Left kidney (tissue), 2 donors: ENCODE results near the gene PIK3CD. TPM values are rescaled to one million over a fixed set of nuclear protein-coding genes. Genes with fewer than 3 reads are reported as not detected.
"Not testable (repeated sequence)": the region's sequence is repeated elsewhere in the genome, so short reads cannot be mapped to it uniquely, and the experiment has no call there.

Source experiments
- DNase-seq: peaks from one replicate; pipeline ENCODE4 v3.0.0-alpha.2; 2013
- polyA plus RNA-seq: library from polyadenylated mRNA; unstranded; fragments of 120-200 nt; gene quantifications from one replicate; pipeline ENCODE4 v1.2.1, GENCODE V29; 2013; ENCODE audit not compliant: insufficient read length

The PIK3CD gene
- polyA plus RNA-seq, 1 donor = 7.0 TPM

DNA sequence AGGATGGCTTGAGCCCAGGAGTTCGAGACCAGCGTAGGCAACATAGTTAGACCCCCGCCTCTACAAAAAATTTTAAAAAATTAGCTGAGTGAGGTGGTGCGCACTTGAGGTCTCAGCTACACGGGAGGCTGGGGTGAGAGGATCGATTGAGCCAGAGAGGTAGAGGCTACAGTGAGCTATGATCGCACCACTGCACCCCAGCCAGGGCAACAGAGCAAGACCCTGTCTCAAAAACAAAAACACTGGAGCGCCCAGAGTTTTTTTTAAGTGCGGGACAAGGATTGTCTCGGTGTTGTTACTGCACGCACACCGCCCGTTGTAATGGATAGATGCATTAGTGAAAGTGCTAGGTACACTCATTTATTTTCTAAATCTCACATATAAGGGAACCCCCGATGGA lies 37.1 kb downstream of the PIK3CD start:
- no peak for DNase-seq

DNA sequence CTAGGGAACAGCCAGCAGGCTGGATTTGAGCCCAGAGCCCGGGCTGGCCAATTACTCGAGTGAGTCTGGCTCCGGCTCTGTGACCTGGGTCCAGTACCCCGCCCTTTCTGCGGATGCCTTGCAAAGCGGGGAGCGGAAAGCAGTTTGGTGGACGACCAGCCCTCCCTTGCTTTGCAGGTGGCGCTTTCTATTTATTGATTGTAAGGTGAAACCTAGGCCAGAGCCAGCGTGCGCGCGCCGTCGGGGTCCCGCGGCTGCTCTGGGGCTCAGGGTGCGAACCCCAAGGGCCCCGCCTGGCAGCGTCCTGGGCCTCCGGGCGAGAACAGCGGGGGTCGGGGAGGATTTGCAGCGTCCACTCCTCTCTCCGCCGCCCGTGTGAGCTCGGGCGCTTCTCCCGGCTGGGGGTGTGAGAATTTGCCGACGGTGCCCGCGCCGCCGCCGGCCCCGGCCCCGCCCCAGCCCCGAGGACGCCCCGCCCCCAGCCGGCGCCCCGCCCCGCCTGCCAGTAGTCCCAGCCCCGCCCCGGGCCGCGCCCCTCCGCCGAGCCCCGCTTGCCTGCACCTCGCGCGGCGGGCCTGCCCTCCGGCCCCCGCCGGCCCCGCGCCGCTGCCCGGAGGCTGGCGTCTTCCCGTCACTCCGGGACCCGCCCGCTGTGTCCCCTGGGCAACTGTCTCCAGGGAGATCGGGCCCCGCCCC lies 37.6 kb downstream of the PIK3CD start:
- DNase-seq = peak; percentile 53

DNA sequence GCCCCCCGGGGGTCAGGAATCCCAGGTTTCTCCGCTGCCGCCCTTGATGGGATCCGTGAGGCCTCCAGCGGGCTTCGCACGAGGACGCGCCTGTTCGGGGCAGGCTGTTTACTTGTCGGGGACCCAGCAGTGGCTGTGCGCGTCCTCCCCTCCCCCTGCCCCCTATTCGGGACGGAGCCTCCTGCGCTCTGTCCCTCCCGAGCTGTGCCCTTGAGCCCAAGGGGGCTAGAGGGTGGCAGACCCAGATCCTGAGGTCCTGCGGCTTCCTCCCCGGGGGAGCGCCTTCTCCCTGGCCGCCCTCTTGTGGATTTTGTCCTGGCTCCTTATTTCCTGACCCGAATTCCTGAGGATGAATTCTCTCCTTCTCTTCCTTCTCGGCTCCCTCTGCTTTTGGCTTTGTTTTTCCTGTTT lies 38.4 kb downstream of the PIK3CD start:
- no peak for DNase-seq

DNA sequence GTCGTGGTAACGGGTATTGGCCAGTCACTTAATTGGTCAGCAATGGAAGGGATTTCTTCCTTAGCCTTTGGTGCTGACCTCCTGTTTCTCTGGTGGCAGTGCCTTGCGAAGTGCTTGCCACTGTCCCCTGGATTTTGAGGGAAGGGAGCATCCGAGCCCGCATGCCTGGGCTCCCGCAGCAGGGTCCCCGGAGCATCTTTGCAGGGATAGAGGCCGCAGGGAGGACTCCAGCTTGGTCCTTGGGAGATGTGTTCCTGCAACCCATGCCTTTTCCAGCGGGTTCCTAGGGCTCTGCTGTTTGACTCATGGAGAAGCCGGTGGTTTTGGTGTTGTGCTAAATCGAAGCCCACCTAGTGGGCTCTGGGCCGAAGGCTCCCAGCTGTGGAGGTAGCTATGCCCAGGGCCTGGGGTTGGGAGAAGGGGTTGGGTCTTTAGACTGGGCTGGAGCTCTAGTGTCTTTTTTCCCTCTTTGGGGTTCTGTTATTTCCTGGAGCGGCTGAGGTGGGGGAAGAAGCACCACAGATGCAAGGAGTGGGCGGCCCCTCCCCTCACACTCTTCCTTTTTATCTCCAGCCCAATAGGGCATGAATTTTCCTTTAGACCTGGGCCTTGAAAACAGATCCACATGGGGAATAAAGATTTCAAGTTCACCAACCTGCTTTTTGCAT lies 39.0 kb downstream of the PIK3CD start:
- DNase-seq = no peak

GRCh38 chr1:9691108-9691445 lies 39.5 kb downstream of the PIK3CD start:
- DNase-seq = no peak

DNA sequence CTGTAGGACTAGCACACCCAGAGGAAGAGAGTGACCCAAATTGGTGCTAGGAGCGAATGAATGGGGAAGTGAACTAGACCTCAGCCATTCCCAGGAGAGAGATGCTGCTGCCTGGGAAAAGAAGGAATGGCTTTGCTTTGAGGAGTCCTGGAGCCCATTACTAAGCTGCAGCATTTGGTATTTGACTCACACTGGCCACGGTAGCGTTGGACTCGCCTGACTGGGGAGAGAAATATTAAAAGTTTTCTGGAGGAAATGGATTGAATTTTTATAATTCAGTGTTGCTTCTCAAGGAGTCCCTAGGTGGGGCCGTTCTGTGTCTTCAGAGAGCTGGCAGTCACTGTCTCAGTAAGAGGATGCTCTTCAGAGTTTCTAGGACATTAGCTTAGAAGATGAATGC lies 40.2 kb downstream of the PIK3CD start:
- no peak for DNase-seq

- DNase-seq = no peak
Observed at GRCh38 chr1:9696793-9697192, 45.3 kb downstream of the PIK3CD start.

DNA sequence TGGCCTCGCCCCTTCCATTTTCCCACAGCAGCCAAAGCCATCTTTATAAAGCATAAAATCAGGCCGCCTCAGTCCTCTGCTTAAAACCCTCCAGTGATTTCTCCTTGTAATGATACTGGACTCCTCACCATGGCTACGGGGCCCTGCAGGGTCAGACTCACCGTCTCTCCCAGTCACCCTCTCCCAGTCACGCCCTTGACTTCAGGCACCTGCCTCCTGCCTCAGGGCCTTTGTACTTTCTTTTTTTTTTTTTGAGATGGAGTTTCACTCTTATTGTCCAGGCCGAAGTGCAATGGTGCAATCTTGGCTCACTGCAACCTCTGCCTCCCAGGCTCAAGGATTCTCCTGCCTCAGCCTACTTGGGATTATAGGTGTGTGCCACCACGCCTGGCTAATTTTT lies 47.8 kb downstream of the PIK3CD start:
- no peak for DNase-seq

- DNase-seq = no peak
Observed at GRCh38 chr1:9700340-9700739, 48.8 kb downstream of the PIK3CD start.

DNA sequence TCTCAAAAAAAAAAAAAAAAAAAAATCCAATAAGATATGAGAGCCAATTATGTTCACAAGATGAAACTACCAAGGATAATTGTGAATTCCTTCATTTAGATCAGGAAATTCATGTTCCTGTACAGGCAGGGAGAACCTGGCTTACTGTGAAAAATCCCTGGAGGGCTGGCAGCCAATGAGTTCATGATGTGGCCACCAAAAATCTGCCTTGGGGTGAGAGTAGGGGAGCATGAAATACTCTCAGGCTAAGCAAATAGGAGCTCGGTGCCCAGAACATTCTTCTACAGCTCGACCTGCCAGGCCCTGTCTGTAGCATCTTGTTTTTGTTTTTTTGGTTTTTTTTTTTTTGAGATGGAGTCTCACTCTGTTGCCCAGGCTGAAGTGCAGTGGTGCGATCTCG lies 50.1 kb downstream of the PIK3CD start:
- DNase-seq = no peak

GRCh38 chr1:9703165-9703509 lies 51.6 kb downstream of the PIK3CD start:
- no peak for DNase-seq

GRCh38 chr1:9703681-9704080 lies 52.1 kb downstream of the PIK3CD start:
- DNase-seq = no peak

GRCh38 chr1:9705337-9706093 lies 54.0 kb downstream of the PIK3CD start:
- no peak for DNase-seq

GRCh38 chr1:9706178-9706577 lies 54.6 kb downstream of the PIK3CD start:
- no peak for DNase-seq

GRCh38 chr1:9710037-9710436 lies 58.5 kb downstream of the PIK3CD start:
- no peak for DNase-seq

GRCh38 chr1:9711466-9712020 lies 60.0 kb downstream of the PIK3CD start:
- DNase-seq = no peak

DNA sequence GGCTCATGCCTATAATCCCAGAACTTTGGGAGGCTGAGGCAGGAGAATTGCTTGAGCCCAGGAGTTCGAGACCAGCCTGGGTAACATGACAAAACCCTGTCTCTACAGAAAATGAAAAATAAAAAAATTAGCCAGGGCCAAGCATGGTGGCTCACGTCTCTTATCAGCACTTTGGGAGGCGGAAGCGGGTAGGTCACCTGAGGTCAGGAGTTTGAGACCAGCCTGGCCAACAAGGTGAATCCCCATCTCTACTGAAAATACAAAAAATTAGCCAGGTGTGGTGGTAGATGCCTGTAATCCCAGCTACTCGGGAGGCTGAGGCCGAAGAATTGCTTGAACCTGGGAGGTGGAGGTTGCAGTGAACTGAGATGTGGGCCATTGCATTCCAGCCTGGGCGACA lies 61.2 kb downstream of the PIK3CD start:
- not testable (repeated sequence) for DNase-seq

GRCh38 chr1:9714257-9714718 lies 62.8 kb downstream of the PIK3CD start:
- no peak for DNase-seq

DNA sequence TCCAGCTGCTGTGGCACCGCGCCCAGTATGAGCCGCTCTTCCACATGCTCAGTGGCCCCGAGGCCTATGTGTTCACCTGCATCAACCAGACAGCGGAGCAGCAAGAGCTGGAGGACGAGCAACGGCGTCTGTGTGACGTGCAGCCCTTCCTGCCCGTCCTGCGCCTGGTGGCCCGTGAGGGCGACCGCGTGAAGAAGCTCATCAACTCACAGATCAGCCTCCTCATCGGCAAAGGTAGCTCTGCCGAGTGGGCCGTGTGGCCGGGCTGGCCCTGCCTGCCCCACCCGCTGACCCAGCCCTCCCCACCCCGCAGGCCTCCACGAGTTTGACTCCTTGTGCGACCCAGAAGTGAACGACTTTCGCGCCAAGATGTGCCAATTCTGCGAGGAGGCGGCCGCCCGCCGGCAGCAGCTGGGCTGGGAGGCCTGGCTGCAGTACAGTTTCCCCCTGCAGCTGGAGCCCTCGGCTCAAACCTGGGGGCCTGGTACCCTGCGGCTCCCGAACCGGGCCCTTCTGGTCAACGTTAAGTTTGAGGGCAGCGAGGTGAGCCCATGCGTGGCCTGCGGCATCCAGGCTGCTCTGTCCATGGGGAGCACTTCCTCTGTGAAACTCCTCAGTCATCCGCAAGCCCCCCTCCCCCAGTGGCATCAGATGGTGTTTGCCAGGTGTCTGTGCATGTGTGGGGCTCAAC lies 64.2 kb downstream of the PIK3CD start:
- no peak for DNase-seq

GRCh38 chr1:9716404-9717192 lies 65.1 kb downstream of the PIK3CD start:
- DNase-seq = no peak

- peak; percentile 83 for DNase-seq
Observed at GRCh38 chr1:9717193-9718005, 65.9 kb downstream of the PIK3CD start.
